Measurements from ENCODE around the gene UPP2.

DNA sequence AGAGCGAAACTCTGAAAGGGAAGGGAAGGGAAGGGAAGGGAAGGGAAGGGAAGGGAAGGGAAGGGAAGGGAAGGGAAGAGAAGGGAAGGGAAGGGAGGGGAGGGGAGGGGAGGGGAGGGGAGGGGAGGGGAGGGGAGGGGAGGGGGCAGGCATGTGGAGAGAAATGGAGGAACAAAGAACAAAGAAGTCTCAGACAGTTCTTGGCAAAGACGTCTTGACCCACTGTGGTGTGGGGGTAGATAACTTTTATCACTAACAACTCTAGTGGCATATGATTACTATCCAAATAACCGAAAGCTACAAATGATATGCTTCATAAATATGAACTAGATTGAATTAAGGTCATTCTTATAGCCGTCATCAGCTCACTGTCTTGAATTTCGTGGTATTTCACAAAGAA, 3.2 kb downstream of the UPP2 start:
- TF ChIP-seq CTCF (IDR thresholded peaks at IDR 0.05) (no peak), POLR2A (IDR thresholded peaks at IDR 0.05) (no peak)
